ENCODE results near the gene STIM2. TPM values are rescaled to one million over a fixed set of nuclear protein-coding genes. Genes with fewer than 3 reads are reported as not detected.

STIM2 gene
- total RNA-seq, 1 donor from 2014 or later = 18.4 TPM

GRCh38 chr4:26827798-26828197, 32.8 kb upstream of the STIM2 start:
- H3K9me3 Mint-ChIP-seq (ENCODE audit: unreplicated experiment) = peaks cover 4% of the 10 kb centered on the region
- DNase-seq (ENCODE audit: low read depth) (no peak), FAIRE-seq (no peak)
- H3K27ac ChIP-seq (ENCODE audit: low read depth, low read length) = no peak overlapping the region
- no peaks in the 10 kb centered on the region for H4K20me1 ChIP-seq (ENCODE audit: insufficient read depth, low read length)
- no peak overlapping the region for H3K4me3 Mint-ChIP-seq (ENCODE audit: unreplicated experiment)
- H3K36me3 Mint-ChIP-seq (ENCODE audit: low read depth, unreplicated experiment) = peaks cover 4% of the 10 kb centered on the region
- no peaks in the 10 kb centered on the region for H3K4me1 Mint-ChIP-seq (ENCODE audit: low read depth, unreplicated experiment)
- peaks cover 3% of the 10 kb centered on the region for H3K9me3 ChIP-seq (ENCODE audit: insufficient read depth, low read depth, low read length)
- TF ChIP-seq CTCF (IDR thresholded peaks at IDR 0.05; ENCODE audit: insufficient read depth, low read depth, low read length) (no peak), EZH2 (IDR thresholded peaks at IDR 0.05; ENCODE audit: insufficient read depth, low read length) (no peak)
- no peak overlapping the region for H3K4me3 ChIP-seq (ENCODE audit: insufficient read depth, low read depth, low read length)
- no peak overlapping the region for H3K4me2 ChIP-seq (ENCODE audit: low read length)
- no peak overlapping the region for H3K27ac Mint-ChIP-seq (ENCODE audit: unreplicated experiment)
- H3K27me3 Mint-ChIP-seq (ENCODE audit: low read depth, unreplicated experiment) = peaks cover 5% of the 10 kb centered on the region
- no peaks in the 10 kb centered on the region for H3K4me1 ChIP-seq (ENCODE audit: insufficient read depth, low read length)
- no peaks in the 10 kb centered on the region for H3K79me2 ChIP-seq (ENCODE audit: insufficient read depth, low read length)
- H3K9ac ChIP-seq (ENCODE audit: low read length) = no peak overlapping the region
- no peak overlapping the region for H2AFZ ChIP-seq (ENCODE audit: low read depth, low read length)
- H3K27me3 ChIP-seq (ENCODE audit: insufficient read depth, low read length) = no peaks in the 10 kb centered on the region
- H3K36me3 ChIP-seq (ENCODE audit: insufficient read depth, low read length) = no peaks in the 10 kb centered on the region

GRCh38 chr4:26829018-26829417, 31.6 kb upstream of the STIM2 start:
- DNase-seq (ENCODE audit: low read depth) = no peak
- Histone ChIP-seq H3K36me3 (ENCODE audit: insufficient read depth, low read length) (no peaks in the 10 kb centered on the region), H3K27me3 (ENCODE audit: insufficient read depth, low read length) (no peaks in the 10 kb centered on the region), H3K27ac (ENCODE audit: low read depth, low read length) (no peak overlapping the region), H3K4me3 (ENCODE audit: insufficient read depth, low read depth, low read length) (no peak overlapping the region), H3K4me2 (ENCODE audit: low read length) (no peak overlapping the region), H3K9me3 (ENCODE audit: insufficient read depth, low read depth, low read length) (no peaks in the 10 kb centered on the region), H3K4me1 (ENCODE audit: insufficient read depth, low read length) (no peaks in the 10 kb centered on the region), H2AFZ (ENCODE audit: low read depth, low read length) (no peak overlapping the region), H3K9ac (ENCODE audit: low read length) (no peak overlapping the region), H4K20me1 (ENCODE audit: insufficient read depth, low read length) (no peaks in the 10 kb centered on the region), H3K79me2 (ENCODE audit: insufficient read depth, low read length) (no peaks in the 10 kb centered on the region)
- no peak overlapping the region for H3K4me3 Mint-ChIP-seq (ENCODE audit: unreplicated experiment)
- FAIRE-seq = no peak
- H3K4me1 Mint-ChIP-seq (ENCODE audit: low read depth, unreplicated experiment) = no peaks in the 10 kb centered on the region
- H3K9me3 Mint-ChIP-seq (ENCODE audit: unreplicated experiment) = no peaks in the 10 kb centered on the region
- H3K27me3 Mint-ChIP-seq (ENCODE audit: low read depth, unreplicated experiment) = peaks cover 5% of the 10 kb centered on the region
- TF ChIP-seq CTCF (IDR thresholded peaks at IDR 0.05; ENCODE audit: insufficient read depth, low read depth, low read length) (no peak), EZH2 (IDR thresholded peaks at IDR 0.05; ENCODE audit: insufficient read depth, low read length) (no peak)
- H3K27ac Mint-ChIP-seq (ENCODE audit: unreplicated experiment) = no peak overlapping the region
- H3K36me3 Mint-ChIP-seq (ENCODE audit: low read depth, unreplicated experiment) = no peaks in the 10 kb centered on the region

- H3K4me3 Mint-ChIP-seq (ENCODE audit: unreplicated experiment) = no peak overlapping the region
- no peak for DNase-seq (ENCODE audit: low read depth)
- no peak overlapping the region for H3K27ac ChIP-seq (ENCODE audit: low read depth, low read length)
- TF ChIP-seq EZH2 (IDR thresholded peaks at IDR 0.05; ENCODE audit: insufficient read depth, low read length) = no peak
- no peak for TF ChIP-seq CTCF (IDR thresholded peaks at IDR 0.05; ENCODE audit: insufficient read depth, low read depth, low read length)
- no peaks in the 10 kb centered on the region for H4K20me1 ChIP-seq (ENCODE audit: insufficient read depth, low read length)
- no peak overlapping the region for H3K4me2 ChIP-seq (ENCODE audit: low read length)
- H2AFZ ChIP-seq (ENCODE audit: low read depth, low read length) = no peak overlapping the region
- H3K4me1 Mint-ChIP-seq (ENCODE audit: low read depth, unreplicated experiment) = no peaks in the 10 kb centered on the region
- no peaks in the 10 kb centered on the region for H3K79me2 ChIP-seq (ENCODE audit: insufficient read depth, low read length)
- no peaks in the 10 kb centered on the region for H3K4me1 ChIP-seq (ENCODE audit: insufficient read depth, low read length)
- peaks cover 5% of the 10 kb centered on the region for H3K27me3 Mint-ChIP-seq (ENCODE audit: low read depth, unreplicated experiment)
- H3K9me3 Mint-ChIP-seq (ENCODE audit: unreplicated experiment) = peaks cover 4% of the 10 kb centered on the region
- no peaks in the 10 kb centered on the region for H3K27me3 ChIP-seq (ENCODE audit: insufficient read depth, low read length)
- H3K9me3 ChIP-seq (ENCODE audit: insufficient read depth, low read depth, low read length) = no peaks in the 10 kb centered on the region
- no peak overlapping the region for H3K9ac ChIP-seq (ENCODE audit: low read length)
- H3K27ac Mint-ChIP-seq (ENCODE audit: unreplicated experiment) = no peak overlapping the region
- no peaks in the 10 kb centered on the region for H3K36me3 Mint-ChIP-seq (ENCODE audit: low read depth, unreplicated experiment)
- no peak for FAIRE-seq
- H3K36me3 ChIP-seq (ENCODE audit: insufficient read depth, low read length) = no peaks in the 10 kb centered on the region
- H3K4me3 ChIP-seq (ENCODE audit: insufficient read depth, low read depth, low read length) = no peak overlapping the region
Observed at GRCh38 chr4:26830033-26830432, 30.6 kb upstream of the STIM2 start.

All from astrocyte (in vitro differentiated cells and primary cell).